PFSK-1 (cell line): ENCODE results near the gene SORL1-AS1.

ENCODE experiments used
- POLR2AphosphoS5 ChIP-seq: IDR thresholded peaks from 2 replicates; pipeline ENCODE4 v1.6.1; 2012; ENCODE audit warnings: low read depth, mild to moderate bottlenecking, control low read depth, low read length, moderate library complexity
- REST ChIP-seq, 2 experiments: IDR thresholded peaks; 2 replicates each; pipeline versions ENCODE4 v1.6.1 to v1.8.0; 2011 to 2012; ENCODE audit warnings: low read depth in 2 of 2, low read length in 2 of 2, control low read depth in 1 of 2, inconsistent platforms in 1 of 2, mild to moderate bottlenecking in 1 of 2, moderate library complexity in 1 of 2; ENCODE audit not compliant: insufficient read depth in 1 of 2
- TAF1 ChIP-seq: IDR thresholded peaks from 2 replicates; pipeline ENCODE4 v1.6.1; 2012; ENCODE audit warnings: low read length, control low read depth, borderline replicate concordance; ENCODE audit not compliant: insufficient read depth

DNA sequence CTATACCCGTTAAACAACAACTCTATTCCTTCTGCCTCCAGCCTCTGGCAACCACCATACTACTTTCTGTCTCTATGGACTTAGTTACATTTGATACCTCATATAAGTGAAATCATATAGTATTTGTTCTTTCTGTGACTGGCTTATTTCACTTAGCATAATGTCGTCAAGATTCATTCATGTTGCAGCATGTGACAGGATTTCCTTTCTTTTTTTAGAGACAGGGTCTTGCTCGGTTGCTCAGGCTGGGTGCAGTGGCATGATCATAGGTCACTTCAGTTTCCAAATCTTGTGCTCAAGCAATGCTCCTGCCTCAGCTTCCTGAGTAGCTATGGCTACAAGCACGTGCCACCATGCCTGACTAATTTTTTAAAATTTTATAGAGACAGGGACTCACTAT, 30.1 kb downstream of the SORL1-AS1 start:
- TF ChIP-seq REST (IDR thresholded peaks at IDR 0.05; ENCODE audit: insufficient read depth in 1 of 2, low read depth in 2 of 2, low read length in 2 of 2) (no peak), TAF1 (no peak), POLR2AphosphoS5 (no peak)
